WI38 (cell line): Measurements from ENCODE around the gene NOL9.
A peak's percentile ranks its signal among the peaks of the same experiment; 100 is the strongest.

Experiments used
- H3K4me3 ChIP-seq: 2 replicates; pipeline ENCODE4 v1.5.1; 2011; ENCODE audit warnings: low read depth, mild to moderate bottlenecking, control low read depth, low read length
- CTCF ChIP-seq: IDR thresholded peaks from 2 replicates; pipeline ENCODE4 v1.5.1; 2012; ENCODE audit warnings: low read depth, mild to moderate bottlenecking, control low read depth, low read length

Gene NOL9

GRCh38 chr1:6523566-6523965 lies 30.7 kb downstream of the NOL9 start:
- no peak overlapping the region for H3K4me3 ChIP-seq
- peak; percentile 32; the same call in 1 of the 2 replicates for TF ChIP-seq CTCF

GRCh38 chr1:6521536-6521935 lies 32.8 kb downstream of the NOL9 start:
- H3K4me3 ChIP-seq: no peak overlapping the region
- no peak for TF ChIP-seq CTCF

- no peak for TF ChIP-seq CTCF
- no peak overlapping the region for H3K4me3 ChIP-seq
Measured at GRCh38 chr1:6519935-6520671, 34.2 kb downstream of the NOL9 start.

GRCh38 chr1:6519491-6519934 lies 34.8 kb downstream of the NOL9 start:
- H3K4me3 ChIP-seq: no peak overlapping the region
- TF ChIP-seq CTCF: no peak

GRCh38 chr1:6517435-6517851 lies 36.9 kb downstream of the NOL9 start:
- TF ChIP-seq CTCF: no peak
- no peak overlapping the region for H3K4me3 ChIP-seq

- TF ChIP-seq CTCF: no peak
- no peak overlapping the region for H3K4me3 ChIP-seq
Measured at GRCh38 chr1:6515771-6516170, 38.5 kb downstream of the NOL9 start.

GRCh38 chr1:6513320-6513801 lies 41.0 kb downstream of the NOL9 start:
- TF ChIP-seq CTCF: no peak
- H3K4me3 ChIP-seq: no peak overlapping the region
